ENCODE results near the gene GPC5. TPM values are rescaled to one million over a fixed set of nuclear protein-coding genes. Genes with fewer than 3 reads are reported as not detected.

Gene GPC5
- total RNA-seq, 1 donor from 2014 or later, result 0.57 TPM

GRCh38 chr13:92412996-92413395 is 1014.6 kb downstream of the GPC5 start:
- TF ChIP-seq CTCF (IDR thresholded peaks at IDR 0.05; ENCODE audit: unreplicated experiment), result no peak
- Mint-ChIP-seq H3K4me3 (ENCODE audit: low read depth) (no peak overlapping the region), H3K36me3 (ENCODE audit: insufficient read depth) (peaks cover 1% of the 10 kb centered on the region), H3K27ac (no peak overlapping the region), H3K27me3 (no peaks in the 10 kb centered on the region), H3K9me3 (ENCODE audit: low read depth) (peaks cover 16% of the 10 kb centered on the region), H3K4me1 (ENCODE audit: low read depth) (peaks cover 9% of the 10 kb centered on the region)
- DNase-seq (ENCODE audit: low spot score, unreplicated experiment), result no peak

- H3K27me3 Mint-ChIP-seq, result no peaks in the 10 kb centered on the region
- no peak for TF ChIP-seq CTCF (IDR thresholded peaks at IDR 0.05; ENCODE audit: unreplicated experiment)
- H3K36me3 Mint-ChIP-seq (ENCODE audit: insufficient read depth), result peaks cover 1% of the 10 kb centered on the region
- no peak overlapping the region for H3K4me3 Mint-ChIP-seq (ENCODE audit: low read depth)
- no peak for DNase-seq (ENCODE audit: low spot score, unreplicated experiment)
- no peak overlapping the region for H3K27ac Mint-ChIP-seq
- H3K4me1 Mint-ChIP-seq (ENCODE audit: low read depth), result peaks cover 11% of the 10 kb centered on the region
- peaks cover 16% of the 10 kb centered on the region for H3K9me3 Mint-ChIP-seq (ENCODE audit: low read depth)
Observed at GRCh38 chr13:92413452-92413851, 1015.0 kb downstream of the GPC5 start.

GRCh38 chr13:92414851-92415250 is 1016.4 kb downstream of the GPC5 start:
- Mint-ChIP-seq H3K4me1 (ENCODE audit: low read depth) (peaks cover 25% of the 10 kb centered on the region), H3K36me3 (ENCODE audit: insufficient read depth) (peaks cover 1% of the 10 kb centered on the region), H3K27me3 (no peaks in the 10 kb centered on the region), H3K27ac (no peak overlapping the region), H3K4me3 (ENCODE audit: low read depth) (no peak overlapping the region), H3K9me3 (ENCODE audit: low read depth) (peaks cover 16% of the 10 kb centered on the region)
- no peak for TF ChIP-seq CTCF (IDR thresholded peaks at IDR 0.05; ENCODE audit: unreplicated experiment)
- DNase-seq (ENCODE audit: low spot score, unreplicated experiment), result no peak

GRCh38 chr13:92415781-92416180 is 1017.4 kb downstream of the GPC5 start:
- no peaks in the 10 kb centered on the region for H3K27me3 Mint-ChIP-seq
- peaks cover 25% of the 10 kb centered on the region for H3K4me1 Mint-ChIP-seq (ENCODE audit: low read depth)
- no peak for DNase-seq (ENCODE audit: low spot score, unreplicated experiment)
- H3K36me3 Mint-ChIP-seq (ENCODE audit: insufficient read depth), result peaks cover 1% of the 10 kb centered on the region
- no peak for TF ChIP-seq CTCF (IDR thresholded peaks at IDR 0.05; ENCODE audit: unreplicated experiment)
- no peak overlapping the region for H3K27ac Mint-ChIP-seq
- no peak overlapping the region for H3K4me3 Mint-ChIP-seq (ENCODE audit: low read depth)
- peaks cover 16% of the 10 kb centered on the region for H3K9me3 Mint-ChIP-seq (ENCODE audit: low read depth)

- H3K4me1 Mint-ChIP-seq (ENCODE audit: low read depth), result peaks cover 16% of the 10 kb centered on the region
- no peak overlapping the region for H3K27ac Mint-ChIP-seq
- peaks cover 1% of the 10 kb centered on the region for H3K36me3 Mint-ChIP-seq (ENCODE audit: insufficient read depth)
- peaks cover 11% of the 10 kb centered on the region for H3K9me3 Mint-ChIP-seq (ENCODE audit: low read depth)
- DNase-seq (ENCODE audit: low spot score, unreplicated experiment), result no peak
- H3K4me3 Mint-ChIP-seq (ENCODE audit: low read depth), result no peak overlapping the region
- TF ChIP-seq CTCF (IDR thresholded peaks at IDR 0.05; ENCODE audit: unreplicated experiment), result no peak
- no peaks in the 10 kb centered on the region for H3K27me3 Mint-ChIP-seq
Observed at GRCh38 chr13:92418818-92419412, 1020.5 kb downstream of the GPC5 start.

Data from progenitor cell of endocrine pancreas (in vitro differentiated cells).